ENCODE measurements around the gene ANKHD1. TPM values are rescaled to one million over a fixed set of nuclear protein-coding genes. Genes with fewer than 3 reads are reported as not detected.

Gene ANKHD1
- total and polyA plus RNA-seq, 10 donors = 30.5 to 235 (median 157) TPM

GRCh38 chr5:140565024-140565779 is 163.6 kb downstream of the ANKHD1 start:
- peaks cover 0 to 56% (median 27%) of the 10 kb centered on the region in 6 donors for H3K36me3 ChIP-seq
- H3K27ac ChIP-seq = peak overlapping the region; percentile 91 to 99 (median 96)
- no peaks in the 10 kb centered on the region for H3K27me3 ChIP-seq (replicated peaks in 1 of 7)
- no peaks in the 10 kb centered on the region for H3K9me3 ChIP-seq
- TF ChIP-seq POLR2AphosphoS5 (IDR thresholded peaks at IDR 0.05) (no peak), CTCF (IDR thresholded peaks at IDR 0.05 in 8 of 11, conservative IDR thresholded peaks at IDR 0.05 in 3 of 11) (no peak), POLR2A (IDR thresholded peaks at IDR 0.05) (no peak)
- intact Hi-C loops (cut with DNase I; ENCODE audit: low total_unique reads) = loop anchor here (5.0 kb wide), 1 partner anchor 72 kb away; the partner anchor contains the start of gene TMCO6
- WGBS, 5 donors = 5 to 10% (median 8%) methylated on average over 13 of the region's 13 CpGs
- peak overlapping the region; percentile 52 to 92 (median 66) for H3K4me3 ChIP-seq
- H3K4me1 ChIP-seq = peaks cover 32 to 84% (median 66%) of the 10 kb centered on the region in 6 donors
- DNase-seq = no peak

GRCh38 chr5:140565780-140566095 is 164.1 kb downstream of the ANKHD1 start:
- WGBS, 5 donors = 81 to 91% (median 90%) methylated on average over 4 of the region's 4 CpGs
- H3K9me3 ChIP-seq = no peaks in the 10 kb centered on the region
- no peak for TF ChIP-seq POLR2AphosphoS5 (IDR thresholded peaks at IDR 0.05)
- no peak for TF ChIP-seq CTCF (IDR thresholded peaks at IDR 0.05 in 8 of 11, conservative IDR thresholded peaks at IDR 0.05 in 3 of 11)
- no peak for TF ChIP-seq POLR2A (IDR thresholded peaks at IDR 0.05)
- H3K4me1 ChIP-seq = peaks cover 32 to 89% (median 69%) of the 10 kb centered on the region in 6 donors
- H3K4me3 ChIP-seq = peak overlapping the region in 5 of 8 donors; percentile 58 to 92 (median 66)
- no peak for DNase-seq
- intact Hi-C loops (cut with DNase I; ENCODE audit: low total_unique reads) = loop anchor here (5.0 kb wide), 1 partner anchor 72 kb away; the partner anchor contains the start of gene TMCO6
- H3K27ac ChIP-seq = peak overlapping the region in 6 of 8 donors; percentile 92 to 99 (median 97)
- H3K27me3 ChIP-seq (replicated peaks in 1 of 7) = no peaks in the 10 kb centered on the region
- peaks cover 0 to 56% (median 30%) of the 10 kb centered on the region in 6 donors for H3K36me3 ChIP-seq

GRCh38 chr5:140566665-140567064 is 165.0 kb downstream of the ANKHD1 start:
- Histone ChIP-seq H3K27me3 (replicated peaks in 1 of 7) (no peaks in the 10 kb centered on the region), H3K9me3 (no peaks in the 10 kb centered on the region), H3K4me3 (no peak overlapping the region), H3K4me1 (peaks cover 32 to 90% (median 69%) of the 10 kb centered on the region in 6 donors), H3K36me3 (peaks cover 0 to 56% (median 30%) of the 10 kb centered on the region in 6 donors), H3K27ac (peak overlapping the region in 1 of 8 donors; percentile 85)
- no peak for DNase-seq
- TF ChIP-seq POLR2A (IDR thresholded peaks at IDR 0.05) (no peak), POLR2AphosphoS5 (IDR thresholded peaks at IDR 0.05) (no peak), CTCF (IDR thresholded peaks at IDR 0.05 in 8 of 11, conservative IDR thresholded peaks at IDR 0.05 in 3 of 11) (no peak)
- 83 to 100% (median 94%) methylated on average over 3 to 5 of the region's 5 CpGs for WGBS, 5 donors
- intact Hi-C loops (cut with DNase I; ENCODE audit: low total_unique reads) = loop anchor here (5.0 kb wide), 1 partner anchor 71 kb away; the partner anchor contains the start of gene TMCO6
